Measurements from ENCODE around the gene ADAT3.

DNA sequence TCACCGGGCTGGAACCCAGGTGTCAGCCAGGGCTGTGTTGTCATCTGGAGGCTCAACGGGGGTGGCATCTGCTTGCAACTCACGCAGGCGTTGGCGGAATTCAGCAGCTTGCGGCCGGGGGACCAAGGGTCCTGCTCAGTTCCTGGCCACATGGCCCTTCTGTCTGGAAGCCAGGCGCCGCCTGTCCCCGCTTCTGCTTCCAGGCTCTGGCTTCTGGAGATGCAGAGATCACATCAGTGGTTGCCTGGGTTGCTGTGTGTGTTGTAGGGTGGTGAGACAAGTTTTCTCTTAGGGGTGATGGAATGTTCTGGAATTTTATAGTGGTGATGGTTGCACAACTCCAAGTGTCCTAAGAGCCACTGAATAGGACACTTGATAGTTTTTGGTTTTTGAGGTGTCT is 5.0 kb downstream of the ADAT3 start:
- TF ChIP-seq POLR2A (IDR thresholded peaks at IDR 0.05) = no peak
- no peak for TF ChIP-seq CTCF (IDR thresholded peaks at IDR 0.05)

All from uterus (tissue), 2 donors.